GM19193 (cell line): ENCODE data around the gene RAB12.

ENCODE experiments used
- POLR2A ChIP-seq: IDR thresholded peaks from 4 replicates; pipeline ENCODE4 v1.6.1; 2011; ENCODE audit not compliant: insufficient read depth, insufficient read length; ENCODE audit errors: extremely low read depth

Gene RAB12

GRCh38 chr18:8605974-8606373 lies 3.3 kb upstream of the RAB12 start:
- no peak for TF ChIP-seq POLR2A

- no peak for TF ChIP-seq POLR2A
Observed at GRCh38 chr18:8607776-8608742, 1.2 kb upstream of the RAB12 start.

GRCh38 chr18:8609659-8610458 lies 622 bp downstream of the RAB12 start:
- TF ChIP-seq POLR2A, result no peak

- TF ChIP-seq POLR2A, result no peak
Observed at GRCh38 chr18:8610459-8610851, 1.2 kb downstream of the RAB12 start.

GRCh38 chr18:8611916-8612576 lies 2.8 kb downstream of the RAB12 start:
- no peak for TF ChIP-seq POLR2A

GRCh38 chr18:8614875-8615274 lies 5.6 kb downstream of the RAB12 start:
- TF ChIP-seq POLR2A, result no peak

- no peak for TF ChIP-seq POLR2A
Observed at GRCh38 chr18:8615397-8616027, 6.3 kb downstream of the RAB12 start.

GRCh38 chr18:8616028-8616401 lies 6.8 kb downstream of the RAB12 start:
- no peak for TF ChIP-seq POLR2A

GRCh38 chr18:8617907-8618306 lies 8.7 kb downstream of the RAB12 start:
- TF ChIP-seq POLR2A, result no peak

- no peak for TF ChIP-seq POLR2A
Observed at GRCh38 chr18:8619041-8619440, 9.8 kb downstream of the RAB12 start.

GRCh38 chr18:8619835-8620577 lies 10.8 kb downstream of the RAB12 start:
- TF ChIP-seq POLR2A, result no peak

- no peak for TF ChIP-seq POLR2A
Observed at GRCh38 chr18:8620845-8621244, 11.6 kb downstream of the RAB12 start.

GRCh38 chr18:8623549-8624106 lies 14.4 kb downstream of the RAB12 start:
- TF ChIP-seq POLR2A, result no peak

- no peak for TF ChIP-seq POLR2A
Observed at GRCh38 chr18:8625461-8626092, 16.3 kb downstream of the RAB12 start.
